NCI-H1694 (cell line): Measurements from ENCODE around the gene ELL2.
"Not testable (repeated sequence)": the region's sequence is repeated elsewhere in the genome, so short reads cannot be mapped to it uniquely, and the experiment has no call there.

Experiments
- DNase-seq: peaks from one replicate; lab custom pipeline; 2025; lab: John Stamatoyannopoulos, UW

Gene ELL2

GRCh38 chr5:95837492-95837891, 124.2 kb downstream of the ELL2 start:
- DNase-seq, result no peak

- not testable (repeated sequence) for DNase-seq
Observed at GRCh38 chr5:95836971-95837370, 124.7 kb downstream of the ELL2 start.

- DNase-seq, result no peak
Observed at GRCh38 chr5:95836544-95836943, 125.1 kb downstream of the ELL2 start.

- DNase-seq, result no peak
Observed at GRCh38 chr5:95835682-95836385, 125.8 kb downstream of the ELL2 start.
